ENCODE data around the gene HP1BP3.

Gene HP1BP3

DNA sequence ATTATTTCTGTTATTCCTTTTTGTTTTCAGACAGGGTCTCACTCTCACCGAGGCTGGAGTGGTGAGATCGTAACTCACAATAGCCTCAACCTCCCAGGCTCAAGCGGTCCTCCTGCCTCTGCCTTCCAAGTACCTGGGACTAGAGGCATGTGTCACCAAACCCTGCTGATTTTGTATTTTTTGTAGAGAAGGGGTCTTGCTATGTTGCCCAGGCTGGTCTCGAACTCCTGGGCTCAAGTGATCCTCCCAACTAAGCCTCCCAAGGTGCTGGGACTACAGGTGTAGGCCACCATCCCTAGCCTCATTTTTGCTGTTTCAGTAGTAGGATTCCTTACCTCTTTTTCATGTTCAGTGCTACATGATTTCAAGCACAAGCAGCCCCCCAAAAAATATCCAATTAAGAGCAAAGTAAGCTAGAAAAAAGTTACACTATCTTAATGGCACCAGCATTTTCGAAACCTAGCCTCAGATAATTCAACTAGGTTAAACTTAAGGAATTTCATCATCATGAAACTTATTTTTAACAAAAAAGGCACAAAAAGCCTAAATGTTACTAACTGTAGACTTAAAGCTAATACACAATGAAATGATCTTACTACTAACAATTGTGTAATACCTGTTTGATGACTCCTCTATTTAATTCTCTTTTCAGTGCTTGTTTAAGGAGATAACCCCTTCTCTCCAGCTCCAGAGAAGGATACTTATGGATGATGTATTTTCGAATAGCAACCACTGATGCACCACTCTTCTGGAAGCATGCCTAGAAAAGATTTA is 16.6 kb downstream of the HP1BP3 start:
- no peak for DNase-seq (ENCODE audit: low spot score)

DNA sequence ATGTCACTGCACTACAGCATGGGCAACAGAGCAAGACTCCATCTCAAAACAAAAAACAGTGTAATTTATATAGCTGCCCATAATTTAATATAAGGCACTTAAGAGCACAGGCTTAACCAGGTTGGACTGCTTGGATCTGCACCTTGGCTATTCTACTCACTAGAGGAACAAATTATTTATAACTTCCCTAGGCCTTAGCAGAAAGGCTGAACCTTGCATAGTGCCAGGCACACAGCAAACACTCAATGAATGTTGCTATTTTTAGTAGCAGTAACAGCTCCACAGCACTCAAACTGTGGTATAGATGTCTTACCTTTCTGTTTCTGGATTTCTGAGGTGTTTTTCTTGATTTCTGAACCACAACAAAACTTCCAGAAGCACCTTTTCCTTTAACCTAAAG is 19.8 kb downstream of the HP1BP3 start:
- no peak for DNase-seq (ENCODE audit: low spot score)

DNA sequence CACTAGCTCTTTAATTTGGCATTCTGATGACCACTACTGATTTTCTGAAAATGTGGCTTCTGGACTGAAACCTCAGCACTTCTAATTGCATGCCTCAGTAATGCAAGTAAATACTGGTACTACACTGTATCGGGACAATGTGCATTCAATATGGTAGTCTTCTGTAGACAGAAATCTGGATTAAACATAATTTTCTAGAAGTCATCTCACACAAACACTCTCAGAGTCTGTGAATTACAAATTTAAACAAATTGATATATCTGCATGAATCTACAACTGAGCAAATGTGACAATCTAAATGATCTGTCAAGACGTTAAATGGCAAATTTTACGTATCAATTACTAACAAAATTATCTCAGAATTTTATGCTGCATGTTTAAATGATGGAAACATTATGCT is 23.7 kb downstream of the HP1BP3 start:
- no peak for DNase-seq (ENCODE audit: low spot score)

GRCh38 chr1:20760322-20760721 is 26.8 kb downstream of the HP1BP3 start:
- no peak for DNase-seq (ENCODE audit: low spot score)

GRCh38 chr1:20753589-20753988 is 33.5 kb downstream of the HP1BP3 start:
- no peak for DNase-seq (ENCODE audit: low spot score)

- no peak for DNase-seq (ENCODE audit: low spot score)
Observed at GRCh38 chr1:20751462-20751990, 35.6 kb downstream of the HP1BP3 start.

GRCh38 chr1:20742671-20743070 is 44.4 kb downstream of the HP1BP3 start:
- DNase-seq (ENCODE audit: low spot score), result no peak

GRCh38 chr1:20740781-20741180 is 46.3 kb downstream of the HP1BP3 start:
- DNase-seq (ENCODE audit: low spot score), result no peak

DNA sequence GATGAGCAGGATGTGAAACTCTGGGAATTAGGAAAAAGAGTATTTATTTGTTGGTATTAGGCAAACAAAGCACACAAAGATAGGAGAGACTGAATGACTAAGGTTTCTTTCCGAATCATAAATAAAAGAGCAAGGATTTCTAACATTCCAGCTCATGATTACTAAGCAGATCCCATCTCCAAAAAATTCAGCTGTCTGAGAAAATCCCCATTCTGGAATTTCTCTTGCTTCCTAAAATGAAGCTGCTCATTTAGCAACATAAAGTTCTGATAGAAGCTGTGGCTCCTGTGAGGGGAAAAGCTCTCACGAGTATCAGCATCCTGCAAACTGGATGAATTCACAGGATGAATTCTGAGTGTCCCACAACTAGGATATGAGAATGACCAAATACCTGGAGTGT is 47.9 kb downstream of the HP1BP3 start:
- DNase-seq (ENCODE audit: low spot score), result peak; percentile 76

DNA sequence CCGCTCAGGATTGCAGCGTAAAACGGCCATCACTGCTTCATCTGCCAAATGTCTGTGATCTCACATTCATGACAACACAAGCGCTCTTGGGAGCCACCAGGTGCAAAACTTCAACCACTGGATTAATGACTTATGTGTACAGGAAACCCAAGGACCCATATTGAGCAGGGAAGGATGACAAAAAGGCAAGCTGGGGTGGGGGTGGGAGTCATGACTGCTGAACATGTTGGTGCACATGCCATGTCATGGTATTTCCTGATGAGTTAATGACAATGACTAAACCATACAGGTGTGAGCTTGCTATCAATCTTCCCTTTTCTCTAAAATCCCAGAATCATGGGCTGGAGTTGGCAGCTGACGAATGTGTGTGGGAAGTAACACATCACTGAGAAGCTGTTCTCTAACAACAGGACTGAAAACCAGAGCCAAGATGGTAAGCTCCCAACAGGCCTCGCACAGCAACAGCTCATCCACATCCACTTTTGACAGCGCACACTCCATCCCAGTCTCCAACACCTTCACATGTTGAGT is 51.5 kb downstream of the HP1BP3 start:
- no peak for DNase-seq (ENCODE audit: low spot score)

GRCh38 chr1:20733360-20733975 is 53.6 kb downstream of the HP1BP3 start:
- no peak for DNase-seq (ENCODE audit: low spot score)

GRCh38 chr1:20732588-20733359 is 54.3 kb downstream of the HP1BP3 start, which contains the start of gene SH2D5:
TSS of gene SH2D5 (minus strand) at chr1:20732703. CDS start at chr1:20728044, 4,659 bp downstream.
- DNase-seq (ENCODE audit: low spot score), result peak; percentile 89

DNA sequence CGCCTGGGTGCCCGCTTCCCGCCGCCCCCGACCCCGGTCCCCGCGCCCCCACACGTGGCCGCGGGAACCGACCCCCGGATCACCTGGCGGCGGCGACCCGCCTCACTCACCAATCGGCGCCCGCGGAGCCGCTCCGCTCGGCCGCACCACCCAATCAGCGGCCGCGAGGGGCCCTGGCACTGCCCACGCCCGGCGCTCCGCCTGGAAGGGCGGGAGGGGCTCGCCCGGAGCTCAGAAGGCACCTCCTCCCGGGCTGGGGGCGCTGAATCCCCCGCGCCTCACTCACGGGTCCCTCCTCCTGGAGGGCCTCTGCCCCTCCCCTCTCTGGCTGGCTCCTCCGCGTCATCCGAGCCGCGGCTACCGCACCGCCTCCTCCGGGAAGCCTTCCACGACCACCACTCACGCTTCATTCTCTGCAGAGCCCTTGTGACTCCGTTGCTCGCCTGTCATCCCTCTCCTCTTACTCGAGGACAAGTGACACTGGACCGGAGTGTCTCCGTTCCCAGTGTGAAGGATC is 55.0 kb downstream of the HP1BP3 start:
- peak; percentile 95 for DNase-seq (ENCODE audit: low spot score)

- peak; percentile 29 for DNase-seq (ENCODE audit: low spot score)
Observed at GRCh38 chr1:20731057-20731991, 55.8 kb downstream of the HP1BP3 start.

- no peak for DNase-seq (ENCODE audit: low spot score)
Observed at GRCh38 chr1:20730690-20731056, 56.4 kb downstream of the HP1BP3 start.

GRCh38 chr1:20729990-20730689 is 57.0 kb downstream of the HP1BP3 start:
- DNase-seq (ENCODE audit: low spot score), result no peak

DNA sequence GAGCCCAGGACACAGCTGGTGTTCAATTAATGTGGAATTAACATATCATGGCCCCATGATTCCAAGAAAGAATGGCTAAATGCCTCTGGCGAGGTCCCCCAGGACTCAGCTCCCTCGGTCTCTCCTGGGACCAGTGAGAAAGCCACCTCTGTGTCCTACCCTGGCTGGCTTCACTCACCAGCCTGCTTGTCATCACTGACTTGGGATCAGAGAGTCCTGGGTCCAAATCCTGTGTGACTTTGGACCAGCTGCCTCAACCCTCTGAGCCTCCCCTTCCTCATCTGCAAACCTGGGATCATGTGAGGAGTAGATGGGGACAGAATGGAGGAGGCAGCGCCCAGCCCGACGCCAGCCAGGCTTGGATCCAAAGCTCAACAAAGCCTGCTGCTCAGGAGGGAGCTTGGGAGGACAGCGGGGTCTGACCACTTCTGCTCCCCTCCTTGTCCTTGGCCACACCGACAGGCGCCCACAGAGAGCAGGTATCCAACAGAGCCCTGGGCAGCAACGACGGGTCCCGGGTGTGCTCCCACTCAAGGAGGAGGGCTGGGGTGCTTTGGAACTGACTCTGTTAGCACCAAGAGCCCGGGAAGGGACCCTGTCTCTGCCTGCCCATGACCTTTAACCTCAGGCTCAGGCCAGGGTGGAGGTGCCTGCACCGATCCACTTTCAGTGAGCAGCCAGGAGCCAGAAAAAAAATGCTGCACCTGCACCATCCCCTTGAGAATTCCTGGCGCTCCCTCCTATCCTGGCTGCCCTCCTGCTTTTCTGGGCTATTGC is 57.8 kb downstream of the HP1BP3 start:
- DNase-seq (ENCODE audit: low spot score), result no peak

- DNase-seq (ENCODE audit: low spot score), result no peak
Observed at GRCh38 chr1:20728371-20729154, 58.5 kb downstream of the HP1BP3 start.

All from GM03348 (cell line).